Medulla oblongata (tissue), 1 donor: ENCODE data around the gene SRSF4.
A peak's percentile ranks its signal among the peaks of the same experiment; 100 is the strongest.
"Not testable (repeated sequence)": the region's sequence is repeated elsewhere in the genome, so short reads cannot be mapped to it uniquely, and the experiment has no call there.

ENCODE experiments used
- DNase-seq: peaks from one replicate; pipeline ENCODE4 v3.0.0-alpha.2; 2015; ENCODE audit errors: extremely low spot score

SRSF4 gene

GRCh38 chr1:29181413-29182225 is at the start of gene SRSF4:
TSS of gene SRSF4 (minus strand) at chr1:29181900. CDS start at chr1:29181752, 148 bp downstream.
- peak; percentile 98 for DNase-seq

GRCh38 chr1:29230553-29231378 is 49.1 kb upstream of the SRSF4 start, which contains the start of gene MECR:
TSS of gene MECR (minus strand) at chr1:29230934. CDS start at chr1:29230906, 28 bp downstream.
- DNase-seq, result peak; percentile 92

- DNase-seq, result no peak
Measured at GRCh38 chr1:29230204-29230552, 48.5 kb upstream of the SRSF4 start.

GRCh38 chr1:29227511-29227910 is 45.8 kb upstream of the SRSF4 start:
- DNase-seq, result no peak

- no peak for DNase-seq
Measured at GRCh38 chr1:29225361-29225760, 43.7 kb upstream of the SRSF4 start.

GRCh38 chr1:29224356-29224837 is 42.7 kb upstream of the SRSF4 start:
- no peak for DNase-seq

- no peak for DNase-seq
Measured at GRCh38 chr1:29223521-29223920, 41.8 kb upstream of the SRSF4 start.

GRCh38 chr1:29222686-29223085 is 41.0 kb upstream of the SRSF4 start:
- no peak for DNase-seq

GRCh38 chr1:29222260-29222659 is 40.6 kb upstream of the SRSF4 start:
- not testable (repeated sequence) for DNase-seq

GRCh38 chr1:29221296-29221695 is 39.6 kb upstream of the SRSF4 start:
- DNase-seq, result no peak

GRCh38 chr1:29218223-29218622 is 36.5 kb upstream of the SRSF4 start:
- no peak for DNase-seq

- no peak for DNase-seq
Measured at GRCh38 chr1:29217633-29218032, 35.9 kb upstream of the SRSF4 start.

- DNase-seq, result no peak
Measured at GRCh38 chr1:29213055-29213454, 31.4 kb upstream of the SRSF4 start.

- DNase-seq, result no peak
Measured at GRCh38 chr1:29211086-29212030, 29.7 kb upstream of the SRSF4 start.

- no peak for DNase-seq
Measured at GRCh38 chr1:29210278-29211085, 28.8 kb upstream of the SRSF4 start.

GRCh38 chr1:29209173-29209572 is 27.5 kb upstream of the SRSF4 start:
- no peak for DNase-seq

- DNase-seq, result no peak
Measured at GRCh38 chr1:29208442-29208841, 26.7 kb upstream of the SRSF4 start.

GRCh38 chr1:29202584-29203340 is 21.1 kb upstream of the SRSF4 start:
- peak; percentile 97 for DNase-seq

GRCh38 chr1:29202053-29202452 is 20.4 kb upstream of the SRSF4 start:
- peak; percentile 32 for DNase-seq

GRCh38 chr1:29201595-29202051 is 19.9 kb upstream of the SRSF4 start:
- no peak for DNase-seq
